Kidney (tissue), 14 donors: ENCODE data around the gene FOXD3. TPM values are rescaled to one million over a fixed set of nuclear protein-coding genes. Genes with fewer than 3 reads are reported as not detected.

Experiments
- DNase-seq, 5 donors: peaks; one replicate each; pipeline ENCODE4 v3.0.0-alpha.2; 2013 to 2020
- FAIRE-seq: peaks from 2 replicates; lab custom pipeline; 2012; peaks lifted over from hg19 to GRCh38; lab: Jason Lieb, UNC
- H3K27ac ChIP-seq, 2 donors: one replicate each; pipeline ENCODE4 v1.7.0; 2013; ENCODE audit warnings: low read depth in 2 of 2, low read length in 2 of 2, inconsistent platforms in 1 of 2
- H3K27me3 ChIP-seq: one replicate; pipeline ENCODE4 v1.7.1; 2013; ENCODE audit warnings: low read length, inconsistent platforms; ENCODE audit not compliant: control insufficient read depth, insufficient read depth
- H3K36me3 ChIP-seq, 3 donors: one replicate each; pipeline versions ENCODE4 v1.7.0 to v1.7.1; 2013; ENCODE audit warnings: low read length in 3 of 3, control low read depth in 1 of 3, inconsistent platforms in 1 of 3; ENCODE audit not compliant: insufficient read depth in 3 of 3, control insufficient read depth in 2 of 3
- H3K4me1 ChIP-seq, 3 donors: one replicate each; pipeline versions ENCODE4 v1.7.0 to v1.7.1; 2013; ENCODE audit warnings: low read length in 3 of 3, inconsistent platforms in 1 of 3, low read depth in 1 of 3; ENCODE audit not compliant: control insufficient read depth in 2 of 3, insufficient read depth in 2 of 3
- H3K4me3 ChIP-seq, 3 donors: one replicate each; pipeline versions ENCODE4 v1.7.0 to v1.8.1; 2013; ENCODE audit warnings: low read length in 3 of 3, control low read depth in 1 of 3, inconsistent platforms in 1 of 3
- H3K9ac ChIP-seq, 3 donors: one replicate each; pipeline versions ENCODE4 v1.7.0 to v1.7.1; 2013; ENCODE audit warnings: low read length in 3 of 3, control low read depth in 1 of 3, inconsistent platforms in 1 of 3
- H3K9me3 ChIP-seq, 3 donors: one replicate each; pipeline versions ENCODE4 v1.7.0 to v1.7.1; 2013; ENCODE audit warnings: low read length in 3 of 3, control low read depth in 1 of 3, inconsistent platforms in 1 of 3; ENCODE audit not compliant: control insufficient read depth in 2 of 3, insufficient read depth in 1 of 3
- CTCF ChIP-seq: IDR thresholded peaks from 3 replicates; pipeline ENCODE4 v1.5.1; 2012; ENCODE audit warnings: mild to moderate bottlenecking, moderate library complexity, borderline replicate concordance; ENCODE audit not compliant: insufficient read depth; ENCODE audit errors: extremely low read depth
- intact Hi-C: fragments of 100-400 bp; cut with DNase I; formaldehyde crosslinking; loops from one replicate; pipeline ENCODE4 v1.11.1; 2022
- polyA plus RNA-seq: library from polyadenylated mRNA; stranded (reverse); fragments of 350-450 nt; fragmentation: Illumina TruSeq; extraction: RNeasy Lipid Tissue Mini Kit (QIAGEN cat#74804); gene quantifications from one replicate; pipeline ENCODE4 v1.2.3, GENCODE V29; 2014; ENCODE audit warnings: low read depth, low replicate concordance; ENCODE audit not compliant: insufficient read depth
- total RNA-seq: library from RNA; stranded (reverse); fragmentation: NEBNext Ultra II Directional; extraction: Animal tissue kit (Norgen Biotek cat#: 25700); gene quantifications from one replicate; pipeline ENCODE4 v1.2.1, GENCODE V29; 2021
- donor health status: control.
- donor health status: control.
- donor health status: control.
- donor health status: control.
- donor health status: control.
- donor health status: DM: yes; HTN: yes; CAD: no.
- donor health status: Normal renal cell carcinoma (clear cell type).

Gene FOXD3
- total and polyA plus RNA-seq, 2 donors from 2014 or later = 0.17 to 0.31 TPM

- Histone ChIP-seq H3K27me3 (peaks cover 73% of the 10 kb centered on the region), H3K4me1 (peaks cover 0 to 4% (median 0%) of the 10 kb centered on the region in 3 donors), H3K9ac (no peak overlapping the region), H3K4me3 (no peak overlapping the region), H3K27ac (no peak overlapping the region), H3K9me3 (peaks cover 0 to 3% (median 0%) of the 10 kb centered on the region in 3 donors), H3K36me3 (no peaks in the 10 kb centered on the region)
- FAIRE-seq = no peak
- no peak for TF ChIP-seq CTCF
- DNase-seq = peak in 4 of 5 donors; percentile 48 to 71 (median 58)
- intact Hi-C loops = no loop called here
These were observed 4.4 kb downstream of the FOXD3 start for GRCh38 chr1:63326473-63327380.

GRCh38 chr1:63327417-63328054 lies 5.2 kb downstream of the FOXD3 start:
- intact Hi-C loops = no loop called here
- no peaks in the 10 kb centered on the region for H3K4me1 ChIP-seq
- DNase-seq = peak; percentile 77 to 89 (median 89)
- no peak overlapping the region for H3K27ac ChIP-seq
- H3K4me3 ChIP-seq = no peak overlapping the region
- H3K9me3 ChIP-seq = peaks cover 0 to 3% (median 0%) of the 10 kb centered on the region in 3 donors
- H3K9ac ChIP-seq = no peak overlapping the region
- H3K36me3 ChIP-seq = no peaks in the 10 kb centered on the region
- peaks cover 75% of the 10 kb centered on the region for H3K27me3 ChIP-seq
- no peak for FAIRE-seq
- TF ChIP-seq CTCF = peak; percentile 62

- no peak for TF ChIP-seq CTCF
- no peaks in the 10 kb centered on the region for H3K36me3 ChIP-seq
- no peak overlapping the region for H3K27ac ChIP-seq
- H3K9me3 ChIP-seq = peaks cover 0 to 3% (median 0%) of the 10 kb centered on the region in 3 donors
- H3K27me3 ChIP-seq = peaks cover 80% of the 10 kb centered on the region
- DNase-seq = peak in 1 of 5 donors; percentile 4
- H3K9ac ChIP-seq = no peak overlapping the region
- no peak for FAIRE-seq
- H3K4me3 ChIP-seq = no peak overlapping the region
- intact Hi-C loops = no loop called here
- H3K4me1 ChIP-seq = no peaks in the 10 kb centered on the region
These were observed 5.8 kb downstream of the FOXD3 start for GRCh38 chr1:63328122-63328521.
